HG03280 (cell line): Measurements from ENCODE around the gene LDLRAD3.
"Not testable (repeated sequence)": the region's sequence is repeated elsewhere in the genome, so short reads cannot be mapped to it uniquely, and the experiment has no call there.

Source experiments
- ATAC-seq: cut with Tn5 transposase; IDR thresholded peaks from one replicate; pipeline ENCODE4 v1.9.1; 2021; ENCODE audit warnings: mild to moderate bottlenecking, moderate library complexity; ENCODE audit not compliant: unreplicated experiment

Gene LDLRAD3

GRCh38 chr11:36153551-36153950 lies 209.7 kb downstream of the LDLRAD3 start:
- ATAC-seq: no peak

- ATAC-seq: no peak
These were observed 211.3 kb downstream of the LDLRAD3 start for GRCh38 chr11:36155124-36155561.

GRCh38 chr11:36155770-36156160 lies 211.9 kb downstream of the LDLRAD3 start:
- no peak for ATAC-seq

- no peak for ATAC-seq
These were observed 212.4 kb downstream of the LDLRAD3 start for GRCh38 chr11:36156161-36156816.

GRCh38 chr11:36156817-36157519 lies 213.1 kb downstream of the LDLRAD3 start:
- no peak for ATAC-seq

GRCh38 chr11:36160091-36160490 lies 216.2 kb downstream of the LDLRAD3 start:
- ATAC-seq: no peak

- no peak for ATAC-seq
These were observed 217.7 kb downstream of the LDLRAD3 start for GRCh38 chr11:36161572-36161971.

- no peak for ATAC-seq
These were observed 218.4 kb downstream of the LDLRAD3 start for GRCh38 chr11:36162006-36162882.

- ATAC-seq: no peak
These were observed 219.1 kb downstream of the LDLRAD3 start for GRCh38 chr11:36162883-36163434.

- ATAC-seq: no peak
These were observed 220.8 kb downstream of the LDLRAD3 start for GRCh38 chr11:36164506-36165250.

- no peak for ATAC-seq
These were observed 221.9 kb downstream of the LDLRAD3 start for GRCh38 chr11:36165621-36166397.

- ATAC-seq: no peak
These were observed 223.2 kb downstream of the LDLRAD3 start for GRCh38 chr11:36167073-36167472.

GRCh38 chr11:36167729-36168128 lies 223.9 kb downstream of the LDLRAD3 start:
- ATAC-seq: no peak

GRCh38 chr11:36177836-36178235 lies 234.0 kb downstream of the LDLRAD3 start:
- no peak for ATAC-seq

- ATAC-seq: no peak
These were observed 242.7 kb downstream of the LDLRAD3 start for GRCh38 chr11:36186340-36187175.

GRCh38 chr11:36187622-36188021 lies 243.8 kb downstream of the LDLRAD3 start:
- no peak for ATAC-seq

GRCh38 chr11:36189735-36190134 lies 245.9 kb downstream of the LDLRAD3 start:
- not testable (repeated sequence) for ATAC-seq

GRCh38 chr11:36191941-36192340 lies 248.1 kb downstream of the LDLRAD3 start:
- ATAC-seq: no peak
